Fibroblast of skin of left quadriceps (primary cell): ENCODE results near the gene TSHZ1.

ENCODE experiments used
- DNase-seq, 2 experiments: peaks; one replicate each; pipeline ENCODE4 v3.0.0-alpha.2; 2013; ENCODE audit warnings: low read depth in 2 of 2

Gene TSHZ1

DNA sequence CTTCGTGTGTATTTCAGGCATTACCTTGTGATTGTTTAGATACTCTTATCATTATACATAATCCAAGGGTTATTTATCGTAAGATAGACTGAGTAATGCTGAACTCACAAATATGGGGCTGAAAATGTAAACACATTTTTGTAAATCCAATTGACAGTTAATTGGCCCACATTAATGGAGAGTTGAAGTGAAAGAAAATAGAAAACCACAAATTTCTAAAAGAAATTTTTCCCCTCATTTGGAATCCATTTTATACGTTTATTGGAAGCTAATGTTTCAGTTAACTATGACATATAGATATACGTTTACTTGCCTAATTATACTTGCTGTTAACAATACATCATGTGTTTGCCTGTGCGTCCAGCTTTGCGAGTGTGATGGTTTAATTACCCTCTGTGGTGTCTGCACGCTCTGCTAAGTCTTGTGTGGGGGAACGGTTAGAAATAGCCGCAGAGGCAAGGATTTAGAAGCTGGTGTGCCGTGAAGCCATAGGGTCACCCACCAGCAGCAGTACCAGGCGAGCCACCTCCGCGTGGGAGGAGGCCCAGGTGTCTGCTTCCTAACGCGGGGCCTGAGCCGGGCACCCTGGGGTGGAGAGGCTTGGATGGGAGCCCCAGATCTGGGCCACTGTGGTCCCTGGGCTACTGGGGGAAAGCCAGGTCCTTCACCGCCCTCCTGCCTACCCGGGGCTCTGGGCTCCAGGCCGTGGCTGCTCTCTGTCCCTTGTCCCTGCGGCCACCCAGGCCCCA is 38.0 kb downstream of the TSHZ1 start:
- no peak for DNase-seq

DNA sequence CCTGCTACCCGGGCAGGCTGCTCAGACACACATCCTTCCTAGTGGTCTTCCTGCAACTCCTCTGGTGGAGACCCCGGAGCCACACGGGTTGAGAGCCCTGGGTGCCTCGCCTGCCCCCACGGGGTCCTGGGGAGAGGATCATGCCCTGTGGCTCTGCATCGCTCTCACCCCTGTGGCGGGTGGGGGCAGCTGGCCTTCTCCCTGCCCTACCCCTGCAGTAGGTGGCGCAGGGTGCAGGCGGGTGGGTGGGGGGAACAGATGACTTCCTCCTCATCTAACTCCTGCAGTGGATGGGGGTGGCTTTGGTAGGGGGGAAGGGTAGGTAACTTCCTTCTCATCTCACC is 38.5 kb downstream of the TSHZ1 start:
- DNase-seq = no peak

DNA sequence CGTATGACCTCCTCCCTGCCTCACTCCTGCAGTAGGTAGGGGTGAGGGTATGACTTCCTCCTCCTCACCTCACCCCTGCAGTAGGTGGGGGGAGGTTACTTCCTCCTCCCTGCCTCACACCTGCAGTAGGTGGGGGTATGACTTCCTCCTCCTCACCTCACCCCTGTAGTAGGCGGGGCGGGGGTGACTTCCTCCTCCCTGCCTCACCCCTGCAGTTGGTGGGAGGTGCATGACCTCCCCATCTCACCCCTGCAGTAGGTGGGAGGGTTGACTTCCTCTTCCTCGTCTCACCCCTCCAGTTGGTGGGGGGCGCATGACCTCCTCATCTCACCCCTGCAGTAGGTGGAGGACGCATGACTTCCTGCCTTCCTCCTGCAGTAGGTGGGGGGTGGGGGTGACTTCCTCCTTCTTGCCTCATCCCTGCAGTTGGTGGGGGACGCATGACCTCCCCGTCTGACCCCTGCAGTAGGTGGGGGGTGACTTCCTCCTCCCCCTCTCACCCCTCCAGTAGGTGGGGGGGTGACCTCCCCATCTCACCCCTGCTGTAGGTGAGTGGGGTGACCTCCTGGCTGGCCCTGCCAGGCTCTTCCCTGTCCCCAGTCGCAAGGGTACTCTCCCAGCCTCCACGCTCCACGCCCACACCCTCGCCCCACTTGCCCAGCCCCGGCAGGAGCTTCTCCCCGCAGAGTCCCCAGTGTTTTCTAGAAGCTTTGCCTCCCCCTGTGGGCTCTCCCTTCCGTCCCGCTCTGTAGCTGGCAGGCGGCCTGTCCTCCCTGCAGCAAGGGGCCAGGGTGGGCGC is 39.3 kb downstream of the TSHZ1 start:
- no peak for DNase-seq

DNA sequence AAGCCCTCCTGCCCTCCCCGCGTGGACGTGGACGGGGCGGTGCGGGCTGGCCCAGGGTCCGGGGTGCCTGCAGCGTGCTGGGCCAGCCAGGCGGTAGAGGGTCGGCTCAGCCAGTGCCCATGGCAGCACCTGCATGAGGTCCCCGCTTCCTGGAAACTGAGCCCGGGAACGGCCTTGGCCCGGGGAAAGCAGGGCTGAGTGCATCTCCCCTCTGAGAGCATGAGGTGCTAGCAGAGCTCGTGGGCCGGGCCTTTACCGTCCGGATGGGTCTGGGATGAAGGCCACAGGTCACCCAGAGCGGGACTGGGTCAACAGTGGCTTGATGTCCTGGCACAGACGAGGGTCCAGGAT is 39.8 kb downstream of the TSHZ1 start:
- no peak for DNase-seq

DNA sequence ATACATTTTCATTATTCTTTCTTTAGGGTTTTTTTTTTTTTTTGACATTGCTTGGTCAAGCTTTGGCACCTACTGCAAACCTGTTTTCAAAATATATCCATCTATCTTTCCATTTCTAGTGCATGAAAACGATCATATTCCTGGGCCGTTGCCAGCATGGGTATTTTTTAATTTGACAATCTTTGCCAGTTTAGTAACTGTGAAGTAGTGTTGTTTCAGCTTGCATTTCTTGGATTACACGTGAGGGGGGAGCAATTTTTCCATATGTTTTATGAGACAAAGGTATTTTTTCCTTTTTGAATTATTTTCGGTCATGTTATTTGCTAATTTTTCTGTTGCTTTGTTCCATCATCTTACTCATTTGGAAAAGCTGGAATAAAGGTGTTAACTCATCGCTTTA is 40.9 kb downstream of the TSHZ1 start:
- DNase-seq = no peak

DNA sequence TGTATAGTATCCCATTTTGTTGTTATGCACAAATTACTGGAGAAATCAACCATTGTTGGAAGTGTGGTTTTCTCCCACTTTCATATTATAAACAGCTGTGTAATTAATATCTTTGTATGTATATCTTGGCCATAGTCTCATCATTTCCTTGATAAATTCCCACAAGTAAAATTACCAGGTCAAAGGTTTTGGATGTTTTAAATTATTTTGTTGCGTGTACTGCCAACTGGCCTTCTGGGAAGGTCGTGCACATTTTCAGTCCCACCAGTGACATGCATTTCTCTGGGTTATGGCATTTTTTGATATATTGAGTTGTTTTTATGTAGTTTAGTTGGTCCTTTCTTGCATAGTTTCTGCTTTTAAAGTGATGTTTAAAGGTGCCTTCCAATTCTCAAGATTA is 41.5 kb downstream of the TSHZ1 start:
- no peak for DNase-seq

DNA sequence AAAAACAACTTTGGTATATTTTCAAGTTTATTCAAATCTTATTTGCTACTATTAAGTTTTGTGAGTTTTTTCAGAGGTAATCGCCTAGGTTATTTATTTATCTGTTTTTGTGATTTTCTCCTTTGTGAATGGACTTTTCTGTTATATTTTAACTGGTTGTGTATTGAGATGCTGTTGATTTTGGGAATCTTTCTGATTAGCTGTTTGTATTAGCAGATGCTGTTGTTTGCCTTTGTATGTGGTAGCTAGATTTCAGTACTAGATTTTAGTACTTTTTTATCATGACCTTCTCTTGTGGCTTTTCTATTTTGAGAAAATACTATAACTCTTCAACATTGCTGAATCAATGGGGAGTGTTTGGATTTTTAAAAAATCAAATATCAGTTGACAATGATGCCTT is 42.4 kb downstream of the TSHZ1 start:
- no peak for DNase-seq

DNA sequence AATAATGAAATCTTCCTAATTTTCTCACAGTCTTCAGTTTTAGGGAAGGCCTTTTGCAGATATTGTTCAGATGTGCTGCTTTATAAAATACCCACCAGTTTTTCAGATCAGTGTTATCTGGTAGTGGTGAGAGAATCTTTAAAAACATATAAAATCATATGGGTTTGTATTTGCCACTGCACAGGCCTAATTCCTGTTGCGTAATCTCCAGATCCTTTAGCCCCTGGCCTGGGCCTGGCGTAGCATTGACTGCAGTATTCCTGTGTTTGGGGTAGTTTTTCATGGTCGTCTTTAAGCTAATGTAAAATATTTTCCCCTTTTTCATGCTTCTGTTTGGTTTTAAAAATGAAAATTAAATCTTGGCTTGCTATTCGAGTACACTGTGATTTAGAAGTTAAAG is 43.2 kb downstream of the TSHZ1 start:
- DNase-seq = no peak

DNA sequence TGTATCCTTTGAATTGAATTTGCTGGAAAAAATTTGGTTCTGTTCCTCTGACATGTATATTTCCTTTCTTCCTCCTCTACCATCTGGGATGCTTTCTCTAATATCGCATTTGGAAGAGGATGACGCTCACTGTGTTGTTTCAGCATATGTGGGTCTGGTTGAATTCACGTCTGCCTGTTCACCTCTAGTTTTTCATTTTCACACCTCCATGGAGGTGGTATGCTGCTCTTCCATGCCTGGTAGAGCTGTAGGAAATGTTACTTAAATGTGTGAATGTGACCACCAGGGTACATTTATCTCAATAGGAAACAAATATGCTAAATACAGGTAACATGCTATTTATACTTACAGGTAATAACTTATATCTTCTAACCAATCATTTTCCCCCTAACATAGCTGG is 44.5 kb downstream of the TSHZ1 start:
- DNase-seq = no peak

DNA sequence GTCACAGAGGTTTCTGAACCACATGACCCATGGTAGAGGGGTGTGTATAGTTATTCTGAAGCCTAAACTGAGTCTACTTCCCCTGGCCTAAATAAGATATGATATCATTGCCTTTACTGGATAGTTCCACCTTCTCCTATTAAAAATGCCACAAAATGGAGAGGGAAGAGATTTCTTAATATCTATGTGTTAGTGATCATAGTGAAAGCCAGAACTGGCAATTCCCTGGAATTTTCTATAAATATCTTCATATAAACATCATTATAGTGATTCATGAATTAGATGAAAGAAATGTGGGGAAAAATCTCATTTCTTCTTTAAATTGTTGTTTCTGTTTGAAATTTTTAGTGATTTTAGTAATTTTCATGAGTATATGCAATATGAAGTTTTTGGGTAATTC is 45.8 kb downstream of the TSHZ1 start:
- DNase-seq = no peak

DNA sequence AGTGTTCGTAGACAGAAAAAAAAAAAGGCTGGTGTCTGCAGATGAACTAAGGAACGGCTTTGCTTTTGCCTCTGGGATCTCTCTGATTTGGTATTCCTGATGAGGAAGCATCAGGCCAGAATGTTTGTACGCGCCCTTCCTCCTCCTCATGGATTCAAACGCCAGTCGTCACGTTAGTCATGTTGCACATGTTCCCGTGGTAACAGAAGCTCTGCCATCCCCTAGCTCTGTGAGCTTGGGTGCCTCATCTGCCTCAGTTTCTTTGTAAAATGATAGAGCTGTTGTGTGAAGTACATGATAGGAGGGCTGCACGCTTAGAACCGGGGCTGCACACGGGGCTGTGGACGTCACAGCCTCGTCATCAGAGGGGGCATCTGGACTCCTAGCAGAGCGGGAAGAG is 47.0 kb downstream of the TSHZ1 start:
- DNase-seq = no peak

DNA sequence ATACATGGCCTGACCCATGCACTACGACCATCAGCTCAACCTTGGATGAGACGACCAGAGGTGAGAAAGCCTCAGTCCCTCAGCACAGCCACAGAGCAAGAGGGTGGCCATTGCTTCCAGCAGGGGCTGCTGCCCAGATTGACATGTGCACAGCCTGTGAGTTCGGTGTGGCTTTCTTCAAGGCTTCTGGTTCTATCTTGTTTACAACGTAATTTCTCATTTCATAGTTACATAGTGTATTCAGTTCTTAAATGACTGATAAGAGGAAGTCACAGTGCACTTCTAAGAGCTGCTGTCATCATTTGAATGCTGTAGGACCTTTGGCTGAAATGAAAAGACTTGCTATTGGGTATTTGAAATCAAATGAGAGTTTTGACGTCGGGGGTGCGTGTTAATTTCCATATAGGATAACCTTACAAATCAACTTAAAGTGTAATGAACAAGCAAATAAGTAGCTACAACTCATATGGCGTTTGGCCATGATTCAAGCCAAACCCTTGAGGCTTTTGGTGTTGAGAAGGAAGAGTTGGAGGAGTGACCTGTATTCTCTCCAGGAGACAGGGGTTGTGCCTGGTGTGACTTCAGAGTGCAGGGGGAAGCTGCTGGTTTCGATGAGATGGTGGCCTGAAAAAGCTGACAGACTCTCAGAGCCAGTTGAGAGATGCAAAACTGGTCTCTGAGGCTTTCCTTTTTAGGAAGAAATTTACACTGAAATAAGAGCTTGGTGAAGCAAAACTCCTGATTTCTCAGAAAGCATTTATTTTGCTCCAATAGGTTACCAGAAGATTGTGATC is 51.0 kb downstream of the TSHZ1 start:
- no peak for DNase-seq

DNA sequence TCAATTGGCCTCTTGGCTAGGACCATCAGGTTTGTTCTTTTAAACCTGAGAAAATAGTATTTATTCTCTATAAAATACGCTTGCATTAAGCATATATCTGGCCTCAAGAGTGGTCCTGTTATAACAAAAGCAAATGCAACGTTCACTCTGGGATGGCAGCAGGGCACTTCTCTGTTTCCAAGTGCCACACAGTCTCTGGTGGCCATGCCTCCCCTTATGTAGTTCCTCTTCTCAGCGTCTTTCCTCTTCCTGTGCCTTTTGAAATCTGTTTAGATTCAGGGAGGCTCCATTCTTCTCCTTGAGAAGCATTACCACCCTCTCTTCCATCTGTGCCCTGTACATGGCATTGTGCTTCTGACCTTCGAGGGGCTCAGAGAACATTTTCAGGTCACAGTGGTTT is 51.9 kb downstream of the TSHZ1 start:
- DNase-seq = no peak

DNA sequence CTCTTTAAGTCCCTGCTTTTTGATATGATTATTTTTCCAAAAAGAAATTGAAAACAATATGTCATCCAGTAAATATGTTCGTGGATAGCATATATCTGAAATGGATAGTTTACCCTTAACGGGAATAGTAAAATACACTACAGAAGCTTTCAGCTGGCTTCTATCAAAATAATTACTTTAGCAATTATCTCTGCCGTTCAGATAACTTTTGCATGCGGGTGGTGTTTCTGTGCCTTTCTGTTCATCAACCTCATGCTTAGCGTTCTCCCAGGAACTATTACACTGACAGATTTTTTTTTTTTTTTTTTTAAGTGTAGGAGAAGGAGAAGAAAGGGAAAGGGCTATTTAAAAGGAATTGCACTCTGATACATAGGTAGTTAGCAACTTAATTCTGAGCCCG is 53.6 kb downstream of the TSHZ1 start:
- DNase-seq = no peak

DNA sequence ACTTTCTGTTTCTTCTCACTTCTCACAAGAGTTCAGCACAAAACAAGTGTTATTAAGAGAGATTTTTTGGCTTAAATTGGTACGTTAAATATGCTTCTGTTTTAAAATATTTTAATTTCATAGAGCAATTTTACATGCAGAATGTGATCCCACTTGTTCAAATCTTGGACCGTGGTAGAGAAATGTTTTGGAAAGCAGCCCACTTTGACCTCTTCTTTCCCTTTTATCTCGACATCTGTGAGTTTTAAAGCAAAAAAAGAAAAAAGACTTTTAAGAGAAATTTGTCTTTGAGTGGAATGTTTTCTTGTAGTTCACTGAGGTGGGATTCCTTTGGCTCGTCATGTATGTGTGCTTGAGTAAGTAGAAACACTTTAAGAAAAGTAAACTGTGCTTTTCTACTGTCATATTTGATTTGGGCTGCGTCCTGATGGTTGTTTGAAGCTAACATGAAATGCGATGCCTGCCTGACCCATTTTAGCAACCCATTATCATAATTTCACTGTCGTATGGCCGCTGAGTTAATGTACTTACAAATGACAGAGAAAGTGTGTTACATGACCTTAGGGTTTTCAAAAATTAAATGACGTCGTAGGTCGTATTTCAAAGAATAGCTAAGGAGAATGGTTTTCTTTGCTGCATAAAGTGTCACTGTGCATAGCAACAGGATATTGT is 54.5 kb downstream of the TSHZ1 start:
- DNase-seq = no peak

DNA sequence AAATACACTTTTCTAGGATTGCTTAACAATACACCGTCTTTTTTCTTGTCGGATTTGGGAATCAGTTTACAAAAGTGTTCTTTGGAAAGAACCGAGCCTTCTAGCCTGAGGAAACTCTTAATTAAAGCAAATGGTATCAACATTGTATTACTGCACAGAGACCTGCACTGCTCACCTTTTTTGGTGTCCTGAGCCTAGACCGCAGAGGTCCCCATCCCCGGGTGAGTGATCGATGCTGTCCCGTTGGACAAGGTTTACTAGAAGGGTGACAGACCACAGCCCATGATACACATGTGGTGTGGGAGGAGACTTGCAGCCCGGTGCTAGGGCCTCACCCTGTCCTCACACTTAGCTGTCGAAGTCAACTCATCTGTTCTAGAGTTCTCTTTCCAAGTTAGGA is 55.3 kb downstream of the TSHZ1 start:
- no peak for DNase-seq

DNA sequence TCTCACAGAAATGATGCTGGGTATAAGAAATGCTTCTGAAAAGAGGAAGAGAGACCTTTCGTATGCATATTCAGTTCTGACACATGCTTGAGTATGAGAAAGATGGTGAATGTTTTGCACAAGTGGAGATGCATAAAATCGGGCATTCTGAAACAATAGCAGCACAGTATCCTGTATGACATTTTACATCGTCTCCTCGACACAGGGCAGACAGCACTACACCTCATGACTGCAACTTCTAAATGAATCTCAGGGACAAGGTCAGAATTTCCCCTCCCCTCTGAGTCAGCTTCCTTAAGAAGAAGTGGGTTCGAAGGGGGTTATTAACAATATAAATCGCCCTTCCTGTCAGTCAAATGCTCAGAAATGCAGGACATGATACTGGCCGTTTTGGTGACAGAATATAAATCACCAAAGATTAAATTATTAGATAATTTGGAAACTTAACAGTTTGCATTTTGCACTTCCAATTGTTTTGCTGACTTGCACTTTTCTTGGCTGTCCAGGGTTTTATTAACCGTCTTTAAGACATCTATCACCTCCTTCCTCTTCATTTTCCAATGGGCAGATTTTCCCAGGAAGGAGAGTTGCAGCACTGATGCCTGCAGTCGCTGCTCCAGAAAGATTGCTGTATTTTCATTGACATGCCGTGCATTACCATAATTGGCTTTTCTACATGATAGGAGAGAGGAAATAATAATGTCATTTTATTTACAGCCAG is 57.2 kb downstream of the TSHZ1 start:
- DNase-seq = no peak

DNA sequence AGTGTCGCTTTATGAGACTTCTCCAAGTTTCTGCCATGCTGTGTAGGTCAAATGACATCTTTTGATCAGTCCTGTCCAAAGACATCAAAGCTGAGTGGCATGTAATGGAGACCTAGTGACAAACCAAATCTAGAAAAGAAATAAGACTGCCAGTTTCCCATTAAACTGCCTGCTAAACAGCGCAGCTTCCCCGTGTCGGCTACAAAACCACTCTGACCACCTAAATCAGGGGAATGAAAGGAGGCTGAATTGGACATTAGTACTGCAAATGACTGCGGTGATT is 57.7 kb downstream of the TSHZ1 start:
- no peak for DNase-seq

DNA sequence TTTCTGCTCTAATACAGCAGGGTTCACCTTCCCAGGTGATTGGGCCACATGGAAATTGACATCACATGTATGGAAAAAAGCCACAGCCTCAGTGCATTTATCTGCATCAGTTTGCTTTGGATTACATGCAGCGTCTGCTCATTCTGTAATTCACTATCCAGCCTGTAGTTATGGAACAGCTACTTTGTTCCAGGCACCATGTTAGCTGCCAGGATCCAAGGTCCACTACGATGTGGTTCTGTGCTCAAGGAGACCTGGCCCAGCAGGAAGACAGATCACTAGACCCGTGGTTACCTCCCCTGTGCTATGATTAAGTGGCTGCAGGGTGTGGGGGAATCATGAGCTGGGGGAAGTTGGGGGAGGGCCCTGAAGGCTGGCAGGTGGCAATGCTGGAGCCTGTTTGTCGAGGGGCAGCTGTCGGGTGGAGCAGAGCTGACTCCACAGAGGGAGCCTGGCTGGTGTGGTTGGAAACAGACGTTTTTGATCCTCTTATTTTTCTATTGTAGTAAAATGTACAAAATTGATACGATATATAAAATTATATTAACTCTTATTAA is 58.6 kb downstream of the TSHZ1 start:
- no peak for DNase-seq

DNA sequence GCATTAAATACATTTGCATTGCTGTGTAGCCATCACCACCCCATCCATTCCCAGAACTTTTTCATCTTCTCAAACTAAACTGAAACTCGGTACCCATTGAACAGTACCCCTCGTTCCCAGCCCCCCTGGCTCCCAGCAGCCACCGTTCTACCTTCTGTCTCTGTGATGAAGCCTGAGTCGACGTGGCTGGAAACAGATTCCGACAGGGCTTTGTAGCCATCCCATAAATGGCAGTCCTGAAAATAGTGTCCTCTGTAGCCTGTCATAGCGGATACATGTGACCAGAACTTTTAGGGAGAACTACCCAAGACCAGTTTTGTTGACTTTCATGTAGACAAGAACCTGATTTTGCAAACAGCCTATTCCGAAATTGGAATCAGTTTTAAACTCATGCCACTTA is 59.1 kb downstream of the TSHZ1 start:
- no peak for DNase-seq

DNA sequence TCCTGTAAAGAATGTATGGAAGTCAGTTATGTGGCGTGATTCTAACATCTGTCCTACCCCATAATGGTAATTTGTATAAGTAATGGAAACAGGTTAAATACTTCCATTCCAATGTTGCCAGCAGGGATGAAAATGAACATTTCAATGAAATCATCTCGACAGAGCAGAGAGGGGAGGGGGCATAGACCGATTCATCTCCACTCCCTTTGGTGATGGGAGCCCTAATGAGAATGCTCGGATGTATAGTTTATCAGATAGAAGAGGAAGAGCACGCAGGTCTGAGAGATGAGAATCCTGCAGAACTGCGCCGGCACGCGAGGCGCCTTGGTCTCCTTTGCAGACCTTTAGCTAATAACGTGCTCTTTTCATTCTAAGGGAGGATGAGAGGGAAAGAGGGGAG is 61.4 kb downstream of the TSHZ1 start:
- no peak for DNase-seq

DNA sequence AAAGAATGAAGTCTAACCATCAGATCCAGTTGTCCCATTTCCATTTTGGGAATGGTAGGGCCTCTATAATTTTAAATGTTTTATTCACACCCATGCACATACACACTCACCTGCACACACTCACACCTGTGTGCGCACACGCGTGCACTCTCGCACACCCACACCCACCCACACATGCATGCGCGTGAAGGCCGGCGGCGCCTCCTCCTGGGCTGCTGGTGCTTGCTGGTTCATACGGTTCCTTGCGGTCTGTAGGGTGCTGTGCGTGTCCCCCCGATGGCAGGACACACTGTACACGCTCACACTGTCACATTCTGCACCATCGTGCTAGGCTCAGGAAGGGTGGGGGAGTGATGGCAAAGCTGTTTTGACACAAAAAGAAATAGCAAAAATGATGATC is 63.2 kb downstream of the TSHZ1 start:
- no peak for DNase-seq
